ENCODE results near the gene KCNK16. TPM values are rescaled to one million over a fixed set of nuclear protein-coding genes. Genes with fewer than 3 reads are reported as not detected.

KCNK16 gene
- total RNA-seq, 1 donor: not detected

- Histone ChIP-seq H3K27me3 (ENCODE audit: insufficient read depth, low read length) (no peaks in the 10 kb centered on the region), H3K4me3 (ENCODE audit: low read length) (no peak overlapping the region), H3K4me1 (ENCODE audit: insufficient read depth, low read length) (peaks cover 15% of the 10 kb centered on the region), H3K9me3 (ENCODE audit: low read depth, low read length) (no peaks in the 10 kb centered on the region)
These were observed 39.7 kb downstream of the KCNK16 start for GRCh38 chr6:39282774-39283173.

GRCh38 chr6:39281312-39281980, 41.1 kb downstream of the KCNK16 start:
- Histone ChIP-seq H3K9me3 (ENCODE audit: low read depth, low read length) (no peaks in the 10 kb centered on the region), H3K27me3 (ENCODE audit: insufficient read depth, low read length) (no peaks in the 10 kb centered on the region), H3K4me1 (ENCODE audit: insufficient read depth, low read length) (peaks cover 15% of the 10 kb centered on the region), H3K4me3 (ENCODE audit: low read length) (no peak overlapping the region)

GRCh38 chr6:39280247-39280731, 42.2 kb downstream of the KCNK16 start:
- no peaks in the 10 kb centered on the region for H3K9me3 ChIP-seq (ENCODE audit: low read depth, low read length)
- peaks cover 15% of the 10 kb centered on the region for H3K4me1 ChIP-seq (ENCODE audit: insufficient read depth, low read length)
- H3K4me3 ChIP-seq (ENCODE audit: low read length): no peak overlapping the region
- H3K27me3 ChIP-seq (ENCODE audit: insufficient read depth, low read length): no peaks in the 10 kb centered on the region

- no peaks in the 10 kb centered on the region for H3K9me3 ChIP-seq (ENCODE audit: low read depth, low read length)
- H3K4me1 ChIP-seq (ENCODE audit: insufficient read depth, low read length): peaks cover 15% of the 10 kb centered on the region
- no peaks in the 10 kb centered on the region for H3K27me3 ChIP-seq (ENCODE audit: insufficient read depth, low read length)
- no peak overlapping the region for H3K4me3 ChIP-seq (ENCODE audit: low read length)
These were observed 43.0 kb downstream of the KCNK16 start for GRCh38 chr6:39279539-39279938.

- Histone ChIP-seq H3K4me3 (ENCODE audit: low read length) (no peak overlapping the region), H3K9me3 (ENCODE audit: low read depth, low read length) (no peaks in the 10 kb centered on the region), H3K27me3 (ENCODE audit: insufficient read depth, low read length) (no peaks in the 10 kb centered on the region), H3K4me1 (ENCODE audit: insufficient read depth, low read length) (no peaks in the 10 kb centered on the region)
These were observed 46.0 kb downstream of the KCNK16 start for GRCh38 chr6:39276379-39276995.

GRCh38 chr6:39274903-39275302, 47.6 kb downstream of the KCNK16 start:
- H3K4me3 ChIP-seq (ENCODE audit: low read length): no peak overlapping the region
- H3K4me1 ChIP-seq (ENCODE audit: insufficient read depth, low read length): no peaks in the 10 kb centered on the region
- H3K27me3 ChIP-seq (ENCODE audit: insufficient read depth, low read length): no peaks in the 10 kb centered on the region
- H3K9me3 ChIP-seq (ENCODE audit: low read depth, low read length): no peaks in the 10 kb centered on the region

GRCh38 chr6:39274471-39274870, 48.0 kb downstream of the KCNK16 start:
- no peak overlapping the region for H3K4me3 ChIP-seq (ENCODE audit: low read length)
- no peaks in the 10 kb centered on the region for H3K9me3 ChIP-seq (ENCODE audit: low read depth, low read length)
- no peaks in the 10 kb centered on the region for H3K27me3 ChIP-seq (ENCODE audit: insufficient read depth, low read length)
- no peaks in the 10 kb centered on the region for H3K4me1 ChIP-seq (ENCODE audit: insufficient read depth, low read length)

GRCh38 chr6:39273406-39273821, 49.1 kb downstream of the KCNK16 start:
- no peaks in the 10 kb centered on the region for H3K9me3 ChIP-seq (ENCODE audit: low read depth, low read length)
- H3K27me3 ChIP-seq (ENCODE audit: insufficient read depth, low read length): no peaks in the 10 kb centered on the region
- no peak overlapping the region for H3K4me3 ChIP-seq (ENCODE audit: low read length)
- H3K4me1 ChIP-seq (ENCODE audit: insufficient read depth, low read length): no peaks in the 10 kb centered on the region

GRCh38 chr6:39269961-39270360, 52.5 kb downstream of the KCNK16 start:
- H3K4me1 ChIP-seq (ENCODE audit: insufficient read depth, low read length): no peaks in the 10 kb centered on the region
- H3K27me3 ChIP-seq (ENCODE audit: insufficient read depth, low read length): no peaks in the 10 kb centered on the region
- no peaks in the 10 kb centered on the region for H3K9me3 ChIP-seq (ENCODE audit: low read depth, low read length)
- no peak overlapping the region for H3K4me3 ChIP-seq (ENCODE audit: low read length)

GRCh38 chr6:39268721-39269120, 53.8 kb downstream of the KCNK16 start:
- H3K4me3 ChIP-seq (ENCODE audit: low read length): no peak overlapping the region
- peaks cover 3% of the 10 kb centered on the region for H3K4me1 ChIP-seq (ENCODE audit: insufficient read depth, low read length)
- H3K9me3 ChIP-seq (ENCODE audit: low read depth, low read length): no peaks in the 10 kb centered on the region
- no peaks in the 10 kb centered on the region for H3K27me3 ChIP-seq (ENCODE audit: insufficient read depth, low read length)

GRCh38 chr6:39268171-39268570, 54.3 kb downstream of the KCNK16 start:
- H3K4me3 ChIP-seq (ENCODE audit: low read length): no peak overlapping the region
- H3K4me1 ChIP-seq (ENCODE audit: insufficient read depth, low read length): peaks cover 8% of the 10 kb centered on the region
- no peaks in the 10 kb centered on the region for H3K27me3 ChIP-seq (ENCODE audit: insufficient read depth, low read length)

GRCh38 chr6:39266782-39267355, 55.6 kb downstream of the KCNK16 start:
- Histone ChIP-seq H3K9me3 (ENCODE audit: low read depth, low read length) (no peaks in the 10 kb centered on the region), H3K4me1 (ENCODE audit: insufficient read depth, low read length) (peaks cover 9% of the 10 kb centered on the region), H3K4me3 (ENCODE audit: low read length) (no peak overlapping the region), H3K27me3 (ENCODE audit: insufficient read depth, low read length) (peaks cover 2% of the 10 kb centered on the region)

More at GRCh38 chr6:39268171-39268570, 54.3 kb downstream of the KCNK16 start:
- H3K9me3 ChIP-seq (ENCODE audit: low read depth, low read length): no peaks in the 10 kb centered on the region

GRCh38 chr6:39266375-39266774, 56.1 kb downstream of the KCNK16 start:
- peaks cover 3% of the 10 kb centered on the region for H3K27me3 ChIP-seq (ENCODE audit: insufficient read depth, low read length)
- H3K9me3 ChIP-seq (ENCODE audit: low read depth, low read length): no peaks in the 10 kb centered on the region
- H3K4me1 ChIP-seq (ENCODE audit: insufficient read depth, low read length): peaks cover 9% of the 10 kb centered on the region
- H3K4me3 ChIP-seq (ENCODE audit: low read length): no peak overlapping the region

Data from mononuclear cell (primary cell).